Ishikawa (cell line): ENCODE data around the gene CCDC97.

ENCODE experiments used
- CEBPB ChIP-seq: IDR thresholded peaks from 2 replicates; pipeline ENCODE4 v1.6.1; 2012
- CREB1 ChIP-seq: IDR thresholded peaks from 2 replicates; pipeline ENCODE4 v1.6.1; 2012; ENCODE audit warnings: low read depth
- EP300 ChIP-seq: IDR thresholded peaks from 2 replicates; pipeline ENCODE4 v1.6.1; 2012; ENCODE audit warnings: borderline replicate concordance
- YY1 ChIP-seq: IDR thresholded peaks from 2 replicates; pipeline ENCODE4 v1.6.1; 2012; ENCODE audit warnings: low read depth

GRCh38 chr19:41362143-41362847 is 52.3 kb downstream of the CCDC97 start:
- TF ChIP-seq CREB1: no peak
- no peak for TF ChIP-seq EP300
- no peak for TF ChIP-seq YY1
- no peak for TF ChIP-seq CEBPB
